Gastroesophageal sphincter (tissue), 4 donors: ENCODE measurements around the gene APOB. TPM values are rescaled to one million over a fixed set of nuclear protein-coding genes. Genes with fewer than 3 reads are reported as not detected.

ENCODE experiments used
- ATAC-seq: fragments of 150-250 bp; one replicate; pipeline ENCODE4 v1.9.1; 2016; ENCODE audit warnings: mild to moderate bottlenecking, moderate library complexity
- H3K27ac ChIP-seq, 4 donors: fragments of 200-600 bp; sonication (generic) in 3 of 4; 1 replicate in 3 of 4; 2 replicates in 1 of 4; pipeline ENCODE4 v1.5.1; 2016 to 2019
- H3K27me3 ChIP-seq: fragments of 200-600 bp; sonication (generic); one replicate; pipeline ENCODE4 v1.5.1; 2019
- H3K36me3 ChIP-seq, 2 donors: fragments of 200-600 bp; sonication (generic); one replicate each; pipeline ENCODE4 v1.5.1; 2019; ENCODE audit warnings: control low read depth in 1 of 2
- H3K4me1 ChIP-seq, 3 donors: fragments of 200-600 bp; sonication (generic); 1 replicate in 2 of 3; 2 replicates in 1 of 3; pipeline ENCODE4 v1.5.1; 2016 to 2019; ENCODE audit warnings: control low read depth in 2 of 3
- H3K4me3 ChIP-seq, 2 donors: fragments of 200-600 bp; sonication (generic); one replicate each; pipeline ENCODE4 v1.5.1; 2019; ENCODE audit warnings: mild to moderate bottlenecking in 1 of 2, moderate library complexity in 1 of 2
- H3K9me3 ChIP-seq, 3 donors: fragments of 200-600 bp; sonication (generic); one replicate each; pipeline ENCODE4 v1.5.1; 2017 to 2019; ENCODE audit warnings: control low read depth in 2 of 3
- EP300 ChIP-seq: sonication (generic); formaldehyde crosslinking; IDR thresholded peaks from one replicate; pipeline ENCODE4 v1.6.1; 2017; ENCODE audit warnings: antibody characterized with exemption, mild to moderate bottlenecking
- POLR2A ChIP-seq, 2 donors: fragments of 450-650 bp; IDR thresholded peaks; one replicate each; pipeline ENCODE4 v1.6.1; 2017; ENCODE audit warnings: antibody characterized with exemption in 2 of 2, mild to moderate bottlenecking in 2 of 2, moderate library complexity in 1 of 2
- POLR2AphosphoS5 ChIP-seq: sonication (generic); formaldehyde crosslinking; IDR thresholded peaks from one replicate; pipeline ENCODE4 v1.6.1; 2017; ENCODE audit warnings: antibody characterized with exemption
- WGBS, 2 donors: methylation state at CpG; one replicate each; pipeline ENCODE4 v1.1.5; 2018; ENCODE audit warnings: low coverage in 1 of 2; 5-methylcytosine and 5-hydroxymethylcytosine counted together
- total RNA-seq, 4 donors: library from RNA; depleted of rRNA; stranded (reverse); fragments of >200 nt; gene quantifications; one replicate each; pipeline ENCODE4 v1.1.0, GENCODE V29; 2016
- TF ChIP-seq, protein P1 (sequence below), 4 experiments: fragments of 200-600 bp in 2 of 4; fragments of 450-650 bp in 2 of 4; sonication (generic) in 1 of 4; IDR thresholded peaks; one replicate each; pipeline ENCODE4 v1.5.1; 2017 to 2019; ENCODE audit warnings: antibody characterized with exemption in 4 of 4, mild to moderate bottlenecking in 2 of 4, moderate library complexity in 2 of 4

APOB gene
- total RNA-seq, 4 donors from 2014 or later = 1.2 to 7.8 (median 2.8) TPM

GRCh38 chr2:20988905-20989304, 55.0 kb downstream of the APOB start:
- no CpG with 5 or more reads among the region's 4 CpGs for WGBS, 2 donors
- H3K4me1 ChIP-seq = peaks cover 15 to 100% (median 15%) of the 10 kb centered on the region in 3 donors
- no peaks in the 10 kb centered on the region for H3K36me3 ChIP-seq
- ATAC-seq = no peak
- H3K9me3 ChIP-seq = no peaks in the 10 kb centered on the region
- no peak overlapping the region for H3K4me3 ChIP-seq
- H3K27me3 ChIP-seq = no peaks in the 10 kb centered on the region
- TF ChIP-seq EP300 (no peak), POLR2A (IDR thresholded peaks at IDR 0.05) (no peak), POLR2AphosphoS5 (no peak)
- TF ChIP-seq, protein P1, sequence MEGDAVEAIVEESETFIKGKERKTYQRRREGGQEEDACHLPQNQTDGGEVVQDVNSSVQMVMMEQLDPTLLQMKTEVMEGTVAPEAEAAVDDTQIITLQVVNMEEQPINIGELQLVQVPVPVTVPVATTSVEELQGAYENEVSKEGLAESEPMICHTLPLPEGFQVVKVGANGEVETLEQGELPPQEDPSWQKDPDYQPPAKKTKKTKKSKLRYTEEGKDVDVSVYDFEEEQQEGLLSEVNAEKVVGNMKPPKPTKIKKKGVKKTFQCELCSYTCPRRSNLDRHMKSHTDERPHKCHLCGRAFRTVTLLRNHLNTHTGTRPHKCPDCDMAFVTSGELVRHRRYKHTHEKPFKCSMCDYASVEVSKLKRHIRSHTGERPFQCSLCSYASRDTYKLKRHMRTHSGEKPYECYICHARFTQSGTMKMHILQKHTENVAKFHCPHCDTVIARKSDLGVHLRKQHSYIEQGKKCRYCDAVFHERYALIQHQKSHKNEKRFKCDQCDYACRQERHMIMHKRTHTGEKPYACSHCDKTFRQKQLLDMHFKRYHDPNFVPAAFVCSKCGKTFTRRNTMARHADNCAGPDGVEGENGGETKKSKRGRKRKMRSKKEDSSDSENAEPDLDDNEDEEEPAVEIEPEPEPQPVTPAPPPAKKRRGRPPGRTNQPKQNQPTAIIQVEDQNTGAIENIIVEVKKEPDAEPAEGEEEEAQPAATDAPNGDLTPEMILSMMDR (IDR thresholded peaks at IDR 0.05) = no peak
- H3K27ac ChIP-seq = peak overlapping the region in 2 of 4 donors; percentile 81 to 86

DNA sequence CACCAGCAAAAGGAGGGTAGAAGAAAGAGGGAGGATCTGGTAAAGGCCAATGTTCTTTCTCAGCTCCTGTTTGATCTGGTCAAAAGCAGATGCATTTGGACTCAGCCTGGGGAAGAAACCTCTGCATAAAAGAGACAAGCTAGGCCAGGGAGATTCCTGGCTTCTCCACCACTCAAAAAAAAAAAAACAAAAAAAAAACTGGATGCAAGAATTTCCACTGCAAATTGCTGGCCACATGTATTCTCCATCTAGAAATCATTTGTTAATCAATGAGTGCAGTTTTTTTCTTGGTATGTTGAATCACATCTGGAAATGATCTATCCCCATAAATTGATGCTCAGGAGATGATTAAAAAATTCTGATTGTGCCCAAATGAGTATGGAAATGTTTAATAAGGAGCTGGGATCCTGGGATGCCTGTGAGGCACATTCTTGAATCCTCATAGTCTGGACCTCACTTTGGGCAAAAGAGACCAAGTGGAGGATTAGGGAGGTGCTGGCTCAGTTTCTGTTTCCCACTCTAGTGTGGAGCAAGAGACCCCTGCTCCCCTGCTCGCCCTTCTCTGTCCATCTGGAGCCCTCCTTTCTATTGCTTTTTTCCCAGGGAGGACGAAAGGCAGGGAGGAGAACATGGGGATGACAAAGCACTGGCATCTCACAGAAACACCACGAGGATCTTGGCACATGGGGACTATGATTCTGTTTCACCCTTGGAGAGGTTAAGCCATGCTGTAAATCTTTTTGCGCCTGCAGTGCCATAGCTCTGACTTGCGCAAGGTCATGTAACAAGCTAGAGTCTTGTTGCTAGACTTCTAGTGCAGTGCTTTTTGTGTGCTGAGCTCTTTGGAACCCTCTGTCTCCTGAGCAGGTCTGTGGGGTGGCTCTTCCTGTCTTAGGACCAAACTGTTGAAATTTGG, 57.6 kb downstream of the APOB start:
- peak; percentile 77 for ATAC-seq
- WGBS, 2 donors = 45 to 48% methylated on average over 4 to 5 of the region's 5 CpGs
- Histone ChIP-seq H3K36me3 (no peaks in the 10 kb centered on the region), H3K4me1 (peaks cover 9 to 96% (median 11%) of the 10 kb centered on the region in 3 donors), H3K27me3 (no peaks in the 10 kb centered on the region), H3K9me3 (no peaks in the 10 kb centered on the region), H3K27ac (peak overlapping the region; percentile 59 to 75 (median 65)), H3K4me3 (no peak overlapping the region)
- no peak for TF ChIP-seq EP300
- peak; percentile 94 for TF ChIP-seq POLR2AphosphoS5

DNA sequence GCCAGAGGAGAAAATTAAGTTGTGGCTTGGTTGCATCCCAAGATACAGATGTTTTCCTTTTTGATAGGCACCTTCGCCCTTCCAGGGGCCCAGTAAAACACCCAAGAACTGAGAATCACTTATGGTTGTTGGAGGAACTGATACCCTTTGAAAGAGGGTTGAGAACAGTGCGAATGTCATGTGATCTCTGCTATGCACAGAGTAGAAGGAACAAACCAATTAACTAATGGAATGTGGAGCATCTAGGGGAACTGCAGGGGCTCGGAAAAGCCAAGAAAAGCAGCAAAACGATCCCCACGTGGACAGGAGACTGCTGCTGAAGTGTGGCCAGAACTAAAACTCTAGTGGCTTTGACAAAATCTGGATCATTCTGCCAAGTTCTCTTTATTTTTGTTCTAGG, 58.8 kb downstream of the APOB start:
- ATAC-seq = no peak
- TF ChIP-seq POLR2AphosphoS5 (no peak), EP300 (no peak), POLR2A (IDR thresholded peaks at IDR 0.05) (no peak)
- TF ChIP-seq, protein P1 (IDR thresholded peaks at IDR 0.05) = no peak
- WGBS, 2 donors = 39 to 49% methylated on average over 5 of the region's 5 CpGs
- Histone ChIP-seq H3K36me3 (no peaks in the 10 kb centered on the region), H3K4me1 (peaks cover 9 to 88% (median 11%) of the 10 kb centered on the region in 3 donors), H3K9me3 (no peaks in the 10 kb centered on the region), H3K27ac (peak overlapping the region; percentile 48 to 75 (median 54)), H3K4me3 (no peak overlapping the region), H3K27me3 (no peaks in the 10 kb centered on the region)

GRCh38 chr2:20984408-20984807, 59.5 kb downstream of the APOB start:
- peaks cover 9 to 81% (median 11%) of the 10 kb centered on the region in 3 donors for H3K4me1 ChIP-seq
- H3K27ac ChIP-seq = no peak overlapping the region
- no peak for ATAC-seq
- 75 to 81% methylated on average over 5 to 8 of the region's 8 CpGs for WGBS, 2 donors
- no peaks in the 10 kb centered on the region for H3K9me3 ChIP-seq
- TF ChIP-seq EP300 (no peak), POLR2A (IDR thresholded peaks at IDR 0.05) (no peak), POLR2AphosphoS5 (no peak)
- TF ChIP-seq, protein P1 (IDR thresholded peaks at IDR 0.05) = no peak
- H3K27me3 ChIP-seq = no peaks in the 10 kb centered on the region
- H3K36me3 ChIP-seq = no peaks in the 10 kb centered on the region
- H3K4me3 ChIP-seq = no peak overlapping the region

- peaks cover 9 to 76% (median 11%) of the 10 kb centered on the region in 3 donors for H3K4me1 ChIP-seq
- H3K36me3 ChIP-seq = no peaks in the 10 kb centered on the region
- no peak for ATAC-seq
- 44 to 75% methylated on average over 1 to 3 of the region's 3 CpGs for WGBS, 2 donors
- TF ChIP-seq POLR2A (IDR thresholded peaks at IDR 0.05) (no peak), POLR2AphosphoS5 (no peak), EP300 (no peak)
- TF ChIP-seq, protein P1 (IDR thresholded peaks at IDR 0.05) = no peak
- H3K27me3 ChIP-seq = no peaks in the 10 kb centered on the region
- H3K9me3 ChIP-seq = no peaks in the 10 kb centered on the region
- no peak overlapping the region for H3K4me3 ChIP-seq
- peak overlapping the region in 1 of 4 donors; percentile 12 for H3K27ac ChIP-seq
These were observed 60.0 kb downstream of the APOB start for GRCh38 chr2:20983844-20984243.
